K562 treated with DMSO at 1 percent for 12 hours (cell line): ENCODE data around the gene PLEKHA6. TPM values are rescaled to one million over a fixed set of nuclear protein-coding genes. Genes with fewer than 3 reads are reported as not detected.

Source experiments
- total RNA-seq: library from RNA; unstranded; fragments of 300-600 nt; gene quantifications from 2 replicates; pipeline ENCODE4 v1.2.3, GENCODE V29; 2022; ENCODE audit not compliant: insufficient read depth

PLEKHA6 gene
- total RNA-seq, result 0.24 and 0.58 TPM in 2 replicates

GRCh38 chr1:204359474-204360255 lies at the start of gene PLEKHA6:
Gene PLEKHA6 (minus strand): TSS chr1:204359929. CDS start chr1:204273727, 86,202 bp downstream.

GRCh38 chr1:204213668-204214662 lies 145.8 kb downstream of the PLEKHA6 start, which contains the start of gene GOLT1A:
Gene GOLT1A (minus strand): TSS chr1:204213988. CDS start chr1:204213906, 82 bp downstream.

GRCh38 chr1:204196068-204196795 lies 163.5 kb downstream of the PLEKHA6 start, which contains the start of gene KISS1:
Gene KISS1 (minus strand): TSS chr1:204196491. CDS start chr1:204192876, 3,615 bp downstream.

Other genes starting within 250 kb of the PLEKHA6 start
- not detected in 2 replicates for gene ETNK2, start 207.9 kb downstream of the PLEKHA6 start, total RNA-seq
- not detected in 2 replicates for gene REN, start 193.6 kb downstream of the PLEKHA6 start, total RNA-seq
- not detected in 2 replicates for gene KISS1, start 163.4 kb downstream of the PLEKHA6 start, total RNA-seq
- not detected in 2 replicates for gene GOLT1A, start 145.9 kb downstream of the PLEKHA6 start, total RNA-seq
- 13.5 and 45.8 TPM in 2 replicates for gene PPP1R15B, start 51.9 kb upstream of the PLEKHA6 start, total RNA-seq
- gene PIK3C2B, start 134.9 kb upstream of the PLEKHA6 start, total RNA-seq, result 0.57 and 1.7 TPM in 2 replicates
- gene MDM4, start 156.5 kb upstream of the PLEKHA6 start, total RNA-seq, result 6.0 and 8.4 TPM in 2 replicates